Liver (tissue), 9 donors: ENCODE measurements around the gene KCNMA1. TPM values are rescaled to one million over a fixed set of nuclear protein-coding genes. Genes with fewer than 3 reads are reported as not detected.

Source experiments
- DNase-seq: peaks from one replicate; pipeline ENCODE4 v3.0.0-alpha.2; 2017; ENCODE audit warnings: low spot score
- H3K27ac ChIP-seq, 2 donors: one replicate each; pipeline ENCODE4 v1.7.0; 2013; ENCODE audit warnings: inconsistent platforms in 2 of 2, low read length in 2 of 2, control low read depth in 1 of 2, low read depth in 1 of 2, mild to moderate bottlenecking in 1 of 2
- H3K27me3 ChIP-seq, 4 donors: one replicate each; pipeline versions ENCODE4 v1.6.1 to v1.7.0; 2013; ENCODE audit warnings: low read length in 3 of 4, inconsistent platforms in 1 of 4, mild to moderate bottlenecking in 1 of 4, moderate library complexity in 1 of 4; ENCODE audit not compliant: control insufficient read depth in 4 of 4, insufficient read depth in 4 of 4
- H3K36me3 ChIP-seq, 4 donors: one replicate each; pipeline versions ENCODE4 v1.6.1 to v1.7.0; 2013; ENCODE audit warnings: low read length in 3 of 4, mild to moderate bottlenecking in 3 of 4, low read depth in 1 of 4, moderate library complexity in 1 of 4; ENCODE audit not compliant: control insufficient read depth in 4 of 4, insufficient read depth in 3 of 4
- H3K4me1 ChIP-seq, 4 donors: one replicate each; pipeline versions ENCODE4 v1.6.1 to v1.7.0; 2013; ENCODE audit warnings: low read length in 3 of 4, mild to moderate bottlenecking in 3 of 4, moderate library complexity in 1 of 4; ENCODE audit not compliant: control insufficient read depth in 4 of 4, insufficient read depth in 4 of 4
- H3K4me3 ChIP-seq, 3 donors: one replicate each; pipeline versions ENCODE4 v1.6.1 to v1.7.0; 2013; ENCODE audit warnings: low read length in 3 of 3, control low read depth in 1 of 3, low read depth in 1 of 3, mild to moderate bottlenecking in 1 of 3
- H3K9ac ChIP-seq, 2 donors: one replicate each; pipeline ENCODE4 v1.7.0; 2013; ENCODE audit warnings: low read length in 2 of 2, mild to moderate bottlenecking in 2 of 2, moderate library complexity in 2 of 2, control low read depth in 1 of 2, low read depth in 1 of 2
- H3K9me3 ChIP-seq, 4 donors: one replicate each; pipeline versions ENCODE4 v1.6.1 to v1.7.0; 2013; ENCODE audit warnings: low read length in 3 of 4; ENCODE audit not compliant: control insufficient read depth in 4 of 4
- ATF3 ChIP-seq: IDR thresholded peaks from 2 replicates; pipeline ENCODE4 v1.6.1; 2016; ENCODE audit warnings: antibody characterized with exemption
- CTCF ChIP-seq: fragments of 150-350 bp; IDR thresholded peaks from 2 replicates; pipeline ENCODE4 v1.5.1; 2017; ENCODE audit warnings: improper control_type of control experiment, low read depth, low read length; ENCODE audit not compliant: missing input control
- EGR1 ChIP-seq, 2 donors: IDR thresholded peaks; 2 replicates each; pipeline ENCODE4 v1.6.1; 2016 to 2018; ENCODE audit warnings: antibody characterized with exemption in 2 of 2, low read depth in 2 of 2
- FOXA1 ChIP-seq: IDR thresholded peaks from 2 replicates; pipeline ENCODE4 v1.6.1; 2016; ENCODE audit warnings: antibody characterized with exemption
- FOXA2 ChIP-seq: IDR thresholded peaks from 2 replicates; pipeline ENCODE4 v1.6.1; 2016; ENCODE audit warnings: antibody characterized with exemption
- GABPA ChIP-seq, 2 donors: IDR thresholded peaks in 1 of 2; conservative IDR thresholded peaks in 1 of 2; 2 replicates each; pipeline ENCODE4 v1.6.1; 2016; ENCODE audit warnings: antibody characterized with exemption in 2 of 2, mild to moderate bottlenecking in 1 of 2, moderate library complexity in 1 of 2
- HNF4A ChIP-seq, 2 donors: conservative IDR thresholded peaks; 2 replicates each; pipeline ENCODE4 v1.6.1; 2016; ENCODE audit warnings: antibody characterized with exemption in 2 of 2, mild to moderate bottlenecking in 2 of 2
- HNF4G ChIP-seq: IDR thresholded peaks from 2 replicates; pipeline ENCODE4 v1.6.1; 2016; ENCODE audit warnings: antibody characterized with exemption
- JUND ChIP-seq, 2 donors: IDR thresholded peaks; 2 replicates each; pipeline ENCODE4 v1.6.1; 2016; ENCODE audit warnings: antibody characterized with exemption in 2 of 2
- MAX ChIP-seq: IDR thresholded peaks from 2 replicates; pipeline ENCODE4 v1.6.1; 2016; ENCODE audit warnings: antibody characterized with exemption
- NR2F2 ChIP-seq: IDR thresholded peaks from 2 replicates; pipeline ENCODE4 v1.6.1; 2016; ENCODE audit warnings: antibody characterized with exemption
- RAD21 ChIP-seq, 2 donors: IDR thresholded peaks; 2 replicates each; pipeline ENCODE4 v1.6.1; 2016; ENCODE audit warnings: antibody characterized with exemption in 2 of 2, mild to moderate bottlenecking in 2 of 2
- TAF1 ChIP-seq: conservative IDR thresholded peaks from 2 replicates; pipeline ENCODE4 v1.6.1; 2016; ENCODE audit warnings: antibody characterized with exemption, mild to moderate bottlenecking
- YY1 ChIP-seq: IDR thresholded peaks from 2 replicates; pipeline ENCODE4 v1.6.1; 2016; ENCODE audit warnings: antibody characterized with exemption, mild to moderate bottlenecking
- WGBS: extraction: QIAGEN DNeasy Blood & Tissue Kit; methylation state at CpG from one replicate; pipeline ENCODE4 v1.1.7; 2013; 5-methylcytosine and 5-hydroxymethylcytosine counted together
- polyA plus RNA-seq, 2 donors: library from polyadenylated mRNA; stranded (reverse) in 1 of 2; unstranded in 1 of 2; fragments of 200-250 nt in 1 of 2; fragments of >200 nt in 1 of 2; fragmentation: Nextera tagmentation in 1 of 2; extraction: Ambion mirVana in 1 of 2; gene quantifications; one replicate each; pipeline versions ENCODE4 v1.2.1 to v1.2.3, GENCODE V29; 2013 to 2015
- total RNA-seq, 2 donors: library from RNA; depleted of rRNA; stranded (reverse); fragments of >200 nt; gene quantifications; one replicate each; pipeline ENCODE4 v1.2.3, GENCODE V29; 2014
- donor health status: healthy.
- donor health status: healthy.
- donor health status: healthy.
- donor health status: healthy.
- donor health status: healthy.

Gene KCNMA1
- total and polyA plus RNA-seq, 4 donors: 2.5 to 9.7 (median 4.7) TPM

GRCh38 chr10:77380191-77380590 lies 257.4 kb downstream of the KCNMA1 start:
- TF ChIP-seq CTCF: no peak
- TF ChIP-seq EGR1 (IDR thresholded peaks at IDR 0.05; ENCODE audit: low read depth in 2 of 2): no peak
- TF ChIP-seq FOXA1: no peak
- no peak for TF ChIP-seq MAX
- H3K9ac ChIP-seq: no peak overlapping the region
- no peak overlapping the region for H3K4me3 ChIP-seq
- no peak for DNase-seq
- no peaks in the 10 kb centered on the region for H3K36me3 ChIP-seq
- H3K27me3 ChIP-seq: no peaks in the 10 kb centered on the region
- H3K9me3 ChIP-seq: no peaks in the 10 kb centered on the region
- H3K4me1 ChIP-seq: peaks cover 4 to 37% (median 30%) of the 10 kb centered on the region in 4 donors
- H3K27ac ChIP-seq: peak overlapping the region; percentile 48 to 57
- WGBS: 79% methylated on average over 3 of the region's 3 CpGs

GRCh38 chr10:77378366-77379349 lies 258.9 kb downstream of the KCNMA1 start:
- Histone ChIP-seq H3K36me3 (no peaks in the 10 kb centered on the region), H3K4me1 (peaks cover 4 to 37% (median 30%) of the 10 kb centered on the region in 4 donors), H3K9ac (no peak overlapping the region), H3K27ac (no peak overlapping the region), H3K27me3 (no peaks in the 10 kb centered on the region), H3K9me3 (no peaks in the 10 kb centered on the region), H3K4me3 (no peak overlapping the region)
- WGBS: 84% methylated on average over 4 of the region's 4 CpGs
- no peak for DNase-seq
- no peak for TF ChIP-seq YY1
- TF ChIP-seq HNF4A (conservative IDR thresholded peaks at IDR 0.05): no peak
- TF ChIP-seq TAF1: no peak
- TF ChIP-seq GABPA (IDR thresholded peaks at IDR 0.05 in 1 of 2, conservative IDR thresholded peaks at IDR 0.05 in 1 of 2): no peak
- TF ChIP-seq MAX: no peak
- TF ChIP-seq NR2F2: no peak
- TF ChIP-seq RAD21 (IDR thresholded peaks at IDR 0.05): no peak
- no peak for TF ChIP-seq CTCF
- TF ChIP-seq FOXA2: no peak
- TF ChIP-seq FOXA1: no peak
- no peak for TF ChIP-seq HNF4G
- no peak for TF ChIP-seq ATF3
- TF ChIP-seq EGR1 (IDR thresholded peaks at IDR 0.05; ENCODE audit: low read depth in 2 of 2): no peak
- TF ChIP-seq JUND (IDR thresholded peaks at IDR 0.05): no peak
